IMR-90 (cell line): ENCODE data around the gene FBN3. TPM values are rescaled to one million over a fixed set of nuclear protein-coding genes. Genes with fewer than 3 reads are reported as not detected.

Source experiments
- ATAC-seq: fragments of 200-7000 bp; cut with Tn5 transposase; 2 replicates; pipeline ENCODE4 v1.9.1; 2020; ENCODE audit warnings: low read depth, mild to moderate bottlenecking, moderate library complexity
- BruUV-seq: library from RNA; stranded (reverse); fragments of 400-500 nt; replicated peaks from 2 replicates; lab custom pipeline; 2021; lab: Mats Ljungman, UMichigan
- CTCF ChIA-PET: fragments of 300-600 bp; formaldehyde crosslinking; extraction: SDS; loops from one replicate; lab custom pipeline; 2021; ENCODE audit warnings: antibody characterized with exemption; lab: Yijun Ruan, JAX
- POLR2A ChIA-PET: fragments of 300-600 bp; sonication (Branson Sonifier 250); formaldehyde crosslinking; loops from one replicate; lab custom pipeline; 2022; ENCODE audit warnings: antibody characterized with exemption; ENCODE audit not compliant: unreplicated experiment; lab: Charles Lee
- DNase-seq: peaks from one replicate; pipeline ENCODE4 v3.0.0; 2013
- H2AFZ ChIP-seq: replicated peaks from 2 replicates; pipeline ENCODE3; 2013; ENCODE audit warnings: low read length, mild to moderate bottlenecking; ENCODE audit not compliant: poor library complexity
- H2AK5ac ChIP-seq: 2 replicates; pipeline ENCODE4 v1.6.1; 2013; ENCODE audit warnings: low read depth, low read length, inconsistent platforms
- H2AK9ac ChIP-seq: replicated peaks from 2 replicates; pipeline ENCODE3; 2013; ENCODE audit warnings: mild to moderate bottlenecking, low read depth, low read length, moderate library complexity; ENCODE audit not compliant: poor library complexity
- H2BK120ac ChIP-seq: 2 replicates; pipeline ENCODE4 v1.6.1; 2013; ENCODE audit warnings: low read depth, low read length, inconsistent platforms
- H2BK15ac ChIP-seq: 3 replicates; pipeline ENCODE4 v1.6.1; 2013; ENCODE audit warnings: low read depth, low read length, inconsistent platforms
- H2BK20ac ChIP-seq: 2 replicates; pipeline ENCODE4 v1.6.1; 2013; ENCODE audit warnings: low read depth, mild to moderate bottlenecking, inconsistent platforms, low read length, moderate library complexity
- H2BK5ac ChIP-seq: 2 replicates; pipeline ENCODE4 v1.6.1; 2013; ENCODE audit warnings: mild to moderate bottlenecking, low read depth, low read length, inconsistent platforms; ENCODE audit not compliant: poor library complexity, severe bottlenecking
- H3K14ac ChIP-seq: replicated peaks from 2 replicates; pipeline ENCODE4 v1.6.1; 2013; ENCODE audit warnings: low read depth, low read length, inconsistent platforms
- H3K18ac ChIP-seq: 2 replicates; pipeline ENCODE4 v1.6.1; 2013; ENCODE audit warnings: low read depth, low read length, control low read depth
- H3K23ac ChIP-seq: 2 replicates; pipeline ENCODE4 v1.6.1; 2013; ENCODE audit warnings: low read depth, low read length, inconsistent platforms
- H3K27ac ChIP-seq: 2 replicates; pipeline ENCODE4 v1.5.1; 2013; ENCODE audit warnings: mild to moderate bottlenecking, control low read depth, low read length; ENCODE audit not compliant: insufficient read depth
- H3K27me3 ChIP-seq: 2 replicates; pipeline ENCODE4 v1.6.1; 2013; ENCODE audit warnings: low read length; ENCODE audit not compliant: control insufficient read depth, insufficient read depth
- H3K36me3 ChIP-seq: 2 replicates; pipeline ENCODE4 v1.6.1; 2013; ENCODE audit warnings: low read length, mixed read lengths; ENCODE audit not compliant: control insufficient read depth, insufficient read depth
- H3K4ac ChIP-seq: 2 replicates; pipeline ENCODE4 v1.6.1; 2013; ENCODE audit warnings: low read depth, low read length, inconsistent platforms
- H3K4me1 ChIP-seq: 2 replicates; pipeline ENCODE4 v1.6.1; 2013; ENCODE audit warnings: low read length, mixed read lengths; ENCODE audit not compliant: control insufficient read depth, insufficient read depth
- H3K4me2 ChIP-seq: 2 replicates; pipeline ENCODE4 v1.6.1; 2013; ENCODE audit warnings: low read depth, mild to moderate bottlenecking, control low read depth, low read length, moderate library complexity
- H3K4me3 ChIP-seq: 2 replicates; pipeline ENCODE4 v1.5.1; 2013; ENCODE audit warnings: low read depth, mild to moderate bottlenecking, control low read depth, low read length, moderate library complexity; ENCODE audit not compliant: insufficient read depth
- H3K56ac ChIP-seq: 2 replicates; pipeline ENCODE4 v1.6.1; 2013; ENCODE audit warnings: low read length, inconsistent platforms; ENCODE audit not compliant: insufficient read depth; ENCODE audit errors: extremely low read depth
- H3K79me1 ChIP-seq, 2 experiments: 2 replicates each; pipeline ENCODE4 v1.6.1; 2013; ENCODE audit warnings: low read length in 2 of 2, inconsistent platforms in 1 of 2, low read depth in 1 of 2
- H3K9ac ChIP-seq: 2 replicates; pipeline ENCODE4 v1.6.1; 2013; ENCODE audit warnings: low read depth, low read length, control low read depth
- H3K9me1 ChIP-seq: 2 replicates; pipeline ENCODE4 v1.6.1; 2013; ENCODE audit warnings: low read length, inconsistent platforms; ENCODE audit not compliant: insufficient read depth
- H3K9me3 ChIP-seq: 2 replicates; pipeline ENCODE4 v1.6.1; 2013; ENCODE audit warnings: low read length; ENCODE audit not compliant: control insufficient read depth, insufficient read depth
- H4K20me1 ChIP-seq: 2 replicates; pipeline ENCODE4 v1.6.1; 2013; ENCODE audit warnings: low read length, inconsistent platforms; ENCODE audit not compliant: insufficient read depth
- H4K5ac ChIP-seq: 2 replicates; pipeline ENCODE4 v1.6.1; 2013; ENCODE audit warnings: mild to moderate bottlenecking, low read depth, low read length, control low read depth
- H4K8ac ChIP-seq, 2 experiments: 2 replicates each; pipeline ENCODE4 v1.6.1; 2013; ENCODE audit warnings: low read depth in 2 of 2, low read length in 2 of 2, control low read depth in 1 of 2, inconsistent platforms in 1 of 2
- H4K91ac ChIP-seq: 2 replicates; pipeline ENCODE4 v1.6.1; 2013; ENCODE audit warnings: low read depth, low read length, inconsistent platforms; ENCODE audit not compliant: insufficient read depth
- BHLHE40 ChIP-seq: fragments of 150-350 bp; IDR thresholded peaks from 2 replicates; pipeline ENCODE4 v1.6.1; 2016; ENCODE audit warnings: mild to moderate bottlenecking, low read depth, low read length
- CEBPB ChIP-seq: IDR thresholded peaks from 2 replicates; pipeline ENCODE4 v1.6.1; 2012; ENCODE audit warnings: low read depth, low read length, improper control_type of control experiment
- CHD1 ChIP-seq: IDR thresholded peaks from 2 replicates; pipeline ENCODE4 v1.6.1; 2012; ENCODE audit warnings: low read depth, low read length, improper control_type of control experiment
- FOS ChIP-seq: fragments of 150-350 bp; IDR thresholded peaks from 2 replicates; pipeline ENCODE4 v1.6.1; 2016; ENCODE audit warnings: low read depth, low read length
- MAFK ChIP-seq: IDR thresholded peaks from 2 replicates; pipeline ENCODE4 v1.6.1; 2012; ENCODE audit warnings: low read depth, low read length, improper control_type of control experiment
- MAZ ChIP-seq: IDR thresholded peaks from 2 replicates; pipeline ENCODE4 v1.6.1; 2012; ENCODE audit warnings: low read depth, mild to moderate bottlenecking, low read length, improper control_type of control experiment, moderate library complexity, borderline replicate concordance
- MXI1 ChIP-seq: IDR thresholded peaks from 2 replicates; pipeline ENCODE4 v1.6.1; 2012; ENCODE audit warnings: low read depth, mild to moderate bottlenecking, low read length, moderate library complexity, borderline replicate concordance
- NFE2L2 ChIP-seq: fragments of 150-350 bp; IDR thresholded peaks from 2 replicates; pipeline ENCODE4 v1.6.1; 2016; ENCODE audit warnings: low read depth, mild to moderate bottlenecking, low read length
- POLR2A ChIP-seq: IDR thresholded peaks from 2 replicates; pipeline ENCODE4 v1.6.1; 2012; ENCODE audit warnings: mild to moderate bottlenecking, low read depth, low read length
- RAD21 ChIP-seq: IDR thresholded peaks from 2 replicates; pipeline ENCODE4 v1.6.1; 2012; ENCODE audit warnings: low read length, improper control_type of control experiment
- RCOR1 ChIP-seq: IDR thresholded peaks from 2 replicates; pipeline ENCODE4 v1.6.1; 2012; ENCODE audit warnings: mild to moderate bottlenecking, low read length, improper control_type of control experiment; ENCODE audit not compliant: insufficient replicate concordance
- RFX5 ChIP-seq: IDR thresholded peaks from 2 replicates; pipeline ENCODE4 v1.8.0; 2012; ENCODE audit warnings: low read depth, mild to moderate bottlenecking, low read length, moderate library complexity
- SMC3 ChIP-seq: fragments of 150-350 bp; IDR thresholded peaks from 2 replicates; pipeline ENCODE4 v1.6.1; 2016; ENCODE audit warnings: low read depth, mild to moderate bottlenecking, antibody characterized with exemption, low read length, moderate library complexity
- WGBS, 2 experiments: methylation state at CpG; one replicate each; pipeline versions ENCODE4 v1.1.5 to v1.1.7; 2013; ENCODE audit warnings: missing lambda C conversion rate in 2 of 2; ENCODE audit not compliant: insufficient read length in 1 of 2; ENCODE audit errors: extremely low coverage in 2 of 2; 5-methylcytosine and 5-hydroxymethylcytosine counted together
- dilution Hi-C: fragments of 300-500 bp; cut with HindIII; formaldehyde crosslinking; loops from one replicate; pipeline ENCODE4 v1.14.3; 2018; ENCODE audit warnings: low sequenced_read_pairs; ENCODE audit not compliant: unreplicated experiment
- in situ Hi-C: fragments of 300-500 bp; cut with MboI; formaldehyde crosslinking; loops from 3 replicates; pipeline ENCODE4 v1.14.3; 2019; ENCODE audit warnings: low sequenced_read_pairs, inconsistent platforms, mixed read lengths
- intact Hi-C: fragments of 100-400 bp; cut with micrococcal nuclease; formaldehyde crosslinking; loops from 2 replicates; pipeline ENCODE4 v1.10.0; 2022
- polyA plus RNA-seq, 3 experiments: library from polyadenylated mRNA; depleted of rRNA; stranded (reverse); fragments of >200 nt; gene quantifications; 2 replicates each; pipeline ENCODE4 v1.2.3, GENCODE V29; 2012; ENCODE audit warnings: low replicate concordance in 1 of 3
- total RNA-seq: library from RNA; depleted of rRNA; stranded (reverse); fragments of >200 nt; gene quantifications from 2 replicates; pipeline ENCODE4 v1.2.3, GENCODE V29; 2012
- TF ChIP-seq, protein P1 (sequence below): fragments of 150-350 bp; IDR thresholded peaks from 2 replicates; pipeline ENCODE4 v1.6.1; 2016; ENCODE audit warnings: low read depth, mild to moderate bottlenecking, low read length, moderate library complexity, borderline replicate concordance
- TF ChIP-seq, protein P2 (sequence below): fragments of 150-350 bp; IDR thresholded peaks from 2 replicates; pipeline ENCODE4 v1.6.1; 2017; ENCODE audit warnings: mild to moderate bottlenecking, antibody characterized with exemption, low read length, low read depth
- TF ChIP-seq, protein P3 (sequence below): conservative IDR thresholded peaks from 2 replicates; pipeline ENCODE4 v1.5.1; 2012; ENCODE audit warnings: mild to moderate bottlenecking, low read depth, low read length, improper control_type of control experiment

Gene FBN3
- total and polyA plus RNA-seq, 2 of the 4 experiments (the other 2 are of a cell fraction) = not detected

DNA sequence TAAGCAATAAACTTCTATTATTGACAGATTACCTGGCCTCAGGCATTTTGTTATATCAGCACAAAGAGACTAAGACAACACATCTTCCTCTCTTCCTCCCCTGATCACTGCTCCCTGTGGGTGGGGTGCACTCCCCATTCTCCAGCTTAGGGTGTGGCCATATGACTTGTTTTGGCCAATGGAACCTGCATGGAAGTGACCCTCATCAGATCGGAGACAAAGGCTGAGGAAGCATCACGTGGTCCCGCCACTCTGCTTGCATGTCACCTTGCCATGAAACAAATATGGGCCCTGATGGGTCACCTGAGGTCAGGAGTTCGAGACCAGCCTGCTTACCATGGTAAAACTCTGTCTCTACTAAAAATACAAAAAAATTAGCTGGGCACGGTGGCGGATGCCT, 110.6 kb downstream of the FBN3 start:
- no peak overlapping the region for H3K14ac ChIP-seq
- no peak overlapping the region for H3K23ac ChIP-seq
- no peak overlapping the region for H2BK15ac ChIP-seq
- ATAC-seq (no peak), DNase-seq (no peak)
- H3K4me1 ChIP-seq = no peaks in the 10 kb centered on the region
- no peak overlapping the region for H2BK5ac ChIP-seq
- no peak overlapping the region for H4K5ac ChIP-seq
- H2AK9ac ChIP-seq = no peak overlapping the region
- POLR2A ChIA-PET = interaction anchor here (0.5 kb wide), 1 partner anchor 12 kb away, joined by 14 read pairs; no protein-coding TSS in a partner anchor
- WGBS, 2 experiments = no CpG with 5 or more reads among the region's 6 CpGs
- H3K18ac ChIP-seq = no peak overlapping the region
- no peak overlapping the region for H2BK20ac ChIP-seq
- H4K20me1 ChIP-seq = no peaks in the 10 kb centered on the region
- H2BK120ac ChIP-seq = no peak overlapping the region
- H3K9me3 ChIP-seq = no peaks in the 10 kb centered on the region
- CTCF ChIA-PET = no interaction called here
- no peaks in the 10 kb centered on the region for H3K79me1 ChIP-seq
- dilution Hi-C loops = no loop called here
- H3K4me2 ChIP-seq = no peak overlapping the region
- no peak overlapping the region for H3K4me3 ChIP-seq
- no peak overlapping the region for H4K8ac ChIP-seq
- no peak overlapping the region for H3K4ac ChIP-seq
- in situ Hi-C loops = no loop called here
- no peak overlapping the region for H4K91ac ChIP-seq
- no peak overlapping the region for H3K9ac ChIP-seq
- no peaks in the 10 kb centered on the region for H3K9me1 ChIP-seq
- H2AFZ ChIP-seq = no peak overlapping the region
- intact Hi-C loops = no loop called here
- H3K27ac ChIP-seq = no peak overlapping the region
- no peak overlapping the region for H2AK5ac ChIP-seq
- peaks cover 12% of the 10 kb centered on the region; the same call in 1 of the 2 replicates for H3K27me3 ChIP-seq
- H3K36me3 ChIP-seq = no peaks in the 10 kb centered on the region
- TF ChIP-seq RCOR1 (no peak), FOS (no peak), MAZ (no peak), MXI1 (no peak), SMC3 (no peak), POLR2A (no peak), CEBPB (no peak), CHD1 (no peak), NFE2L2 (no peak), BHLHE40 (no peak), RAD21 (no peak), MAFK (no peak), RFX5 (no peak)
- TF ChIP-seq, protein P1, sequence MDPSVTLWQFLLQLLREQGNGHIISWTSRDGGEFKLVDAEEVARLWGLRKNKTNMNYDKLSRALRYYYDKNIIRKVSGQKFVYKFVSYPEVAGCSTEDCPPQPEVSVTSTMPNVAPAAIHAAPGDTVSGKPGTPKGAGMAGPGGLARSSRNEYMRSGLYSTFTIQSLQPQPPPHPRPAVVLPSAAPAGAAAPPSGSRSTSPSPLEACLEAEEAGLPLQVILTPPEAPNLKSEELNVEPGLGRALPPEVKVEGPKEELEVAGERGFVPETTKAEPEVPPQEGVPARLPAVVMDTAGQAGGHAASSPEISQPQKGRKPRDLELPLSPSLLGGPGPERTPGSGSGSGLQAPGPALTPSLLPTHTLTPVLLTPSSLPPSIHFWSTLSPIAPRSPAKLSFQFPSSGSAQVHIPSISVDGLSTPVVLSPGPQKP = no peak
- TF ChIP-seq, protein P2, sequence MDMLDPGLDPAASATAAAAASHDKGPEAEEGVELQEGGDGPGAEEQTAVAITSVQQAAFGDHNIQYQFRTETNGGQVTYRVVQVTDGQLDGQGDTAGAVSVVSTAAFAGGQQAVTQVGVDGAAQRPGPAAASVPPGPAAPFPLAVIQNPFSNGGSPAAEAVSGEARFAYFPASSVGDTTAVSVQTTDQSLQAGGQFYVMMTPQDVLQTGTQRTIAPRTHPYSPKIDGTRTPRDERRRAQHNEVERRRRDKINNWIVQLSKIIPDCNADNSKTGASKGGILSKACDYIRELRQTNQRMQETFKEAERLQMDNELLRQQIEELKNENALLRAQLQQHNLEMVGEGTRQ = no peak
- TF ChIP-seq, protein P3, sequence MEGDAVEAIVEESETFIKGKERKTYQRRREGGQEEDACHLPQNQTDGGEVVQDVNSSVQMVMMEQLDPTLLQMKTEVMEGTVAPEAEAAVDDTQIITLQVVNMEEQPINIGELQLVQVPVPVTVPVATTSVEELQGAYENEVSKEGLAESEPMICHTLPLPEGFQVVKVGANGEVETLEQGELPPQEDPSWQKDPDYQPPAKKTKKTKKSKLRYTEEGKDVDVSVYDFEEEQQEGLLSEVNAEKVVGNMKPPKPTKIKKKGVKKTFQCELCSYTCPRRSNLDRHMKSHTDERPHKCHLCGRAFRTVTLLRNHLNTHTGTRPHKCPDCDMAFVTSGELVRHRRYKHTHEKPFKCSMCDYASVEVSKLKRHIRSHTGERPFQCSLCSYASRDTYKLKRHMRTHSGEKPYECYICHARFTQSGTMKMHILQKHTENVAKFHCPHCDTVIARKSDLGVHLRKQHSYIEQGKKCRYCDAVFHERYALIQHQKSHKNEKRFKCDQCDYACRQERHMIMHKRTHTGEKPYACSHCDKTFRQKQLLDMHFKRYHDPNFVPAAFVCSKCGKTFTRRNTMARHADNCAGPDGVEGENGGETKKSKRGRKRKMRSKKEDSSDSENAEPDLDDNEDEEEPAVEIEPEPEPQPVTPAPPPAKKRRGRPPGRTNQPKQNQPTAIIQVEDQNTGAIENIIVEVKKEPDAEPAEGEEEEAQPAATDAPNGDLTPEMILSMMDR = no peak
- BruUV-seq = no TSS peak
- no peak overlapping the region for H3K56ac ChIP-seq
